ENCODE measurements around the gene BRSK1.

BRSK1 gene

GRCh38 chr19:55345818-55346724 lies 62.3 kb downstream of the BRSK1 start:
- CTCF ChIA-PET = no interaction called here
- DNase-seq (ENCODE audit: extremely low spot score) = no peak

GRCh38 chr19:55346725-55347441 lies 63.1 kb downstream of the BRSK1 start:
- ChIA-PET POLR2A (interaction anchor here (0.6 to 1.8 kb wide), 4 partner anchors 38 to 87 kb away, joined by 3 to 6 read pairs (median 4); partner anchors contain the start of gene UBE2S), CTCF (no interaction called here)
- DNase-seq (ENCODE audit: extremely low spot score) = no peak
- TF ChIP-seq CTBP1 (IDR thresholded peaks at IDR 0.05; ENCODE audit: borderline replicate concordance) (no peak), ELF4 (IDR thresholded peaks at IDR 0.05) (no peak), SP1 (IDR thresholded peaks at IDR 0.05) (no peak), LEF1 (IDR thresholded peaks at IDR 0.05; ENCODE audit: borderline replicate concordance) (no peak), HDGF (IDR thresholded peaks at IDR 0.05; ENCODE audit: borderline replicate concordance) (no peak), NFRKB (IDR thresholded peaks at IDR 0.05) (no peak), BHLHE40 (IDR thresholded peaks at IDR 0.05; ENCODE audit: borderline replicate concordance) (no peak), FOXM1 (IDR thresholded peaks at IDR 0.05; ENCODE audit: borderline replicate concordance) (no peak), ZNF384 (IDR thresholded peaks at IDR 0.05) (no peak)

More at GRCh38 chr19:55345818-55346724, 62.3 kb downstream of the BRSK1 start:
- POLR2A ChIA-PET = no interaction called here
- TF ChIP-seq, protein P1, sequence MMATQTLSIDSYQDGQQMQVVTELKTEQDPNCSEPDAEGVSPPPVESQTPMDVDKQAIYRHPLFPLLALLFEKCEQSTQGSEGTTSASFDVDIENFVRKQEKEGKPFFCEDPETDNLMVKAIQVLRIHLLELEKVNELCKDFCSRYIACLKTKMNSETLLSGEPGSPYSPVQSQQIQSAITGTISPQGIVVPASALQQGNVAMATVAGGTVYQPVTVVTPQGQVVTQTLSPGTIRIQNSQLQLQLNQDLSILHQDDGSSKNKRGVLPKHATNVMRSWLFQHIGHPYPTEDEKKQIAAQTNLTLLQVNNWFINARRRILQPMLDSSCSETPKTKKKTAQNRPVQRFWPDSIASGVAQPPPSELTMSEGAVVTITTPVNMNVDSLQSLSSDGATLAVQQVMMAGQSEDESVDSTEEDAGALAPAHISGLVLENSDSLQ (IDR thresholded peaks at IDR 0.05) = no peak
- TF ChIP-seq FOXK2 (IDR thresholded peaks at IDR 0.05) (no peak), CTBP1 (IDR thresholded peaks at IDR 0.05; ENCODE audit: borderline replicate concordance) (no peak), BHLHE40 (IDR thresholded peaks at IDR 0.05; ENCODE audit: borderline replicate concordance) (no peak), HDGF (IDR thresholded peaks at IDR 0.05; ENCODE audit: borderline replicate concordance) (no peak), ELF4 (IDR thresholded peaks at IDR 0.05) (no peak), SP1 (IDR thresholded peaks at IDR 0.05) (no peak), TARDBP (IDR thresholded peaks at IDR 0.05) (no peak), LEF1 (IDR thresholded peaks at IDR 0.05; ENCODE audit: borderline replicate concordance) (no peak), SUZ12 (IDR thresholded peaks at IDR 0.05) (no peak), ARNT (IDR thresholded peaks at IDR 0.05) (no peak), L3MBTL2 (conservative IDR thresholded peaks at IDR 0.05) (no peak), FOXM1 (IDR thresholded peaks at IDR 0.05; ENCODE audit: borderline replicate concordance) (no peak), NFRKB (IDR thresholded peaks at IDR 0.05) (no peak), ZNF384 (IDR thresholded peaks at IDR 0.05) (no peak), FOXA1 (IDR thresholded peaks at IDR 0.05) (no peak)

GRCh38 chr19:55347442-55348009 lies 63.7 kb downstream of the BRSK1 start:
- no peak for DNase-seq (ENCODE audit: extremely low spot score)
- POLR2A ChIA-PET = interaction anchor here (0.6 to 3.7 kb wide), 5 partner anchors 9 to 88 kb away, joined by 3 to 27 read pairs (median 6); partner anchors contain the start of genes KMT5C and UBE2S
- CTCF ChIA-PET = no interaction called here
- TF ChIP-seq, protein P1 (IDR thresholded peaks at IDR 0.05) = no peak
- no peak for TF ChIP-seq FOXK2 (IDR thresholded peaks at IDR 0.05)
- no peak for TF ChIP-seq ARNT (IDR thresholded peaks at IDR 0.05)
- no peak for TF ChIP-seq NFRKB (IDR thresholded peaks at IDR 0.05)
- TF ChIP-seq FOXA1 (IDR thresholded peaks at IDR 0.05) = no peak
- TF ChIP-seq FOXM1 (IDR thresholded peaks at IDR 0.05; ENCODE audit: borderline replicate concordance) = no peak
- TF ChIP-seq LEF1 (IDR thresholded peaks at IDR 0.05; ENCODE audit: borderline replicate concordance) = no peak
- no peak for TF ChIP-seq CTBP1 (IDR thresholded peaks at IDR 0.05; ENCODE audit: borderline replicate concordance)
- TF ChIP-seq SP1 (IDR thresholded peaks at IDR 0.05) = no peak
- TF ChIP-seq ELF4 (IDR thresholded peaks at IDR 0.05) = no peak
- no peak for TF ChIP-seq SUZ12 (IDR thresholded peaks at IDR 0.05)
- no peak for TF ChIP-seq BHLHE40 (IDR thresholded peaks at IDR 0.05; ENCODE audit: borderline replicate concordance)
- no peak for TF ChIP-seq TARDBP (IDR thresholded peaks at IDR 0.05)
- TF ChIP-seq ZNF384 (IDR thresholded peaks at IDR 0.05) = no peak
- no peak for TF ChIP-seq L3MBTL2 (conservative IDR thresholded peaks at IDR 0.05)
- TF ChIP-seq HDGF (IDR thresholded peaks at IDR 0.05; ENCODE audit: borderline replicate concordance) = no peak

GRCh38 chr19:55348317-55349034 lies 64.7 kb downstream of the BRSK1 start:
- TF ChIP-seq L3MBTL2 (conservative IDR thresholded peaks at IDR 0.05) = peak; percentile 35; the same call in 1 of the 2 replicates
- TF ChIP-seq, protein P1 (IDR thresholded peaks at IDR 0.05) = no peak; the same call in 1 of the 2 replicates
- no peak for TF ChIP-seq LEF1 (IDR thresholded peaks at IDR 0.05; ENCODE audit: borderline replicate concordance)
- no peak for TF ChIP-seq BHLHE40 (IDR thresholded peaks at IDR 0.05; ENCODE audit: borderline replicate concordance)
- TF ChIP-seq FOXA1 (IDR thresholded peaks at IDR 0.05) = no peak
- no peak for TF ChIP-seq FOXK2 (IDR thresholded peaks at IDR 0.05)
- no peak for DNase-seq (ENCODE audit: extremely low spot score)
- CTCF ChIA-PET = interaction anchor here (0.5 to 1.4 kb wide), 3 partner anchors 23 to 305 kb away, joined by 3 to 4 read pairs (median 3); no protein-coding TSS in a partner anchor
- POLR2A ChIA-PET = interaction anchor here (1.2 to 3.7 kb wide), 4 partner anchors 10 to 59 kb away, joined by 5 to 27 read pairs (median 6); partner anchors contain the start of genes KMT5C, TMEM238 and UBE2S
